Femur (tissue), 1 donor: ENCODE results near the gene HLCS.
"Not testable (repeated sequence)": the region's sequence is repeated elsewhere in the genome, so short reads cannot be mapped to it uniquely, and the experiment has no call there.

Experiments used
- DNase-seq: peaks from one replicate; pipeline ENCODE4 v3.0.0-alpha.2; 2017

The HLCS gene

DNA sequence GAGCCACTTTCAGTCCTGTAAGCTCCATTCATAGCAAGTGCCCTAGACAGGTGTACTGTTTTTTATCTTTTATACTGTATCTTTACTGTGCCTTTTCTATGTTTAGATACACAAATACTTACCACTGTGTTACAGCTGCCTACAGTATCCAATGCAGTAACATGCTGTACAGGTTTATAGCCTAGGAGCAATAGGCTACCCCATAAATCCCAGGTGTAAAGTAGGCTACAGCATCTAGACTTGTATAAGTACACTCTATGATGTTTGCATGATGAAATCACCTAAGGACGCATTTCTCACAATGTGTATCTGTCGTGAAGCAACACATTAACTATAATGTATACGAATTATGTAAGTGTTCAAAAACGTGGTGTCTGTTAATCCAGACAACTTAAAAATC is 10.7 kb downstream of the HLCS start:
- DNase-seq: no peak

DNA sequence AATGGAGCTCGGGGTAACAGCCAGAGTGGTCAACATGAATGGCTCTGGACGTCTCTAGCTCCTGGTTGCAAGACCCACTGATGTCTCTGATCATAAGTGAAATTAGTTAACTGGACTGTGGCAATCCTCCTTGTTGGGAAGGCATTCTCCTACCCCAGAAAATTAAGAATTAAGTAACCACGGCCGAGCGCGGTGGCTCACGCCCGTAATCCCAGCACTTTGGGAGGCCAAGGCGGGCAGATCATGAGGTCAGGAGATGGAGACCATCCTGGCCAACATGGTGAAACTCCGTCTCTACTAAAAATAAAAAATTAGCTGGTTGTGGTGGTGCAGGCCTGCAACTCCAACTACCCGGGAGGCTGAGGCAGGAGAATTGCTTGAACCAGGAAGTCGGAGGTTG is 14.1 kb downstream of the HLCS start:
- DNase-seq: not testable (repeated sequence)

- DNase-seq: no peak
These were observed 17.0 kb downstream of the HLCS start for GRCh38 chr21:36949171-36950141.

DNA sequence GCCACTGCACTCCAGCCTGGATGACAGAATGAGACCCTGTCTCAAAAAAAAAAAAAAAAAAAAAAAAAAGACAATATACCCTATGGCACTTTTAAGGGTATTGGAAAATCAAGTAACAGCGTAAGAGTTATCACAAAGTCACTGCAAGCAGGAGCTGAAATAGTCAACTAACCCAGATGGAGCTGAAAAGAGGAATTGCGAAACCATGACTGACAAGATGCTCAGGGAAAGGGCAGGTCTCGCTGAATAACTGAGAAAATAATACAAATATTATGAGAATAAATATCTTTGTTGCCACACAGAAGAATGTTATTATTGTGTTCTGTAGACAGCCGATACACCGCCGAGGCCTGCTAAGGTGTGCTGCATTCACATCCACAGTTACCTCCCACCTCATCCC is 17.8 kb downstream of the HLCS start:
- DNase-seq: no peak

- no peak for DNase-seq
These were observed 19.5 kb downstream of the HLCS start for GRCh38 chr21:36946949-36947356.

- no peak for DNase-seq
These were observed 20.9 kb downstream of the HLCS start for GRCh38 chr21:36945496-36946138.

- DNase-seq: no peak
These were observed 29.9 kb downstream of the HLCS start for GRCh38 chr21:36936361-36937135.

GRCh38 chr21:36934864-36935420 is 31.5 kb downstream of the HLCS start:
- DNase-seq: no peak

DNA sequence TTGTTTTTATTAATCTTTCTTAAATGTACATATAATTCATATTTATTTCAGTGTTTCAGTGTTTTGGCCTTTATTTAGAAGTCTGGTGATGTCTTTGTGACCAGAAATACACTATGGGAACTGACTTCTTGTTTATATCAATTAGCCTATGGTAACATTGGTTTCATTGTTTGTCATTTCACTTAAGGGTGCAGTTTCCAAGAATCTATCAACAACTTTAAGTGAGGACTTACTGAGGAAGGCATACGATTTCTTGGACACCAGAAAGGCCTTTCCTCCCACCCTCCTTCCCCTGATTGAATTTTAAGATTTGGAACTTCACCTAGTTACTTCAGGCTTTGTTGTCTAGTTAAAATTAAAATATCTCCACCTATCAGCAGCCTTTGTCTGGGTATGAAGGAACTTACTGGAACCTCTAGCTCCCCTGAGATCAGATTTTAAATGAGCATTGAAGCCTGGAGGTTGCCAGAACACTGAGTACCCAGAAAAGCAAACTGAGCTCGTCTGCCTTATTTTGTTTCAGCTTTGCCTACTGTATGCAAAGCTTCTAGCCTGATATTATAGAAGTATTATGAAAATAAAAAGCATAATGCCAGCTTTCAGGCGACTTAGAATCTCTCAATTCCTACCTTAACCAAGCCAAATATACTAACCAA is 34.2 kb downstream of the HLCS start:
- no peak for DNase-seq

GRCh38 chr21:36929622-36930021 is 36.8 kb downstream of the HLCS start:
- no peak for DNase-seq

DNA sequence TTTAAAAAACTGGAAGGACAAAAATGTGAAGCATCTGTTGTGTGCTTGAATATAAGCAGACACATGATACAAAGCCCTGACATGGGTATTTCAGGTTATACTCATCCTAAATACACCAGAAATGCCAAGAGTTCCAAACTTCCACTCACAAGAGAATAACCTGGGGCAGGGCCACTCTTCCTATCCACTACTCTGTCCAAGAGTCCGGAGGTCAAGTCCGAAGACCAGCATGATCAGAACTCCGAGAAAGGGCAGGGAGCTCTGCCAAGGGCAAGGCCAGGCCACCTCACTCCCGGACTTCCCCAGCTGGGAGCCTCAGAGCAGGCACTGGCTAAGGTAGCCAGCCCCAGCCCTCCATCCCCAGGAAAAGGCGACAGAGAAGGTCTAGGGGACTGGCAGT is 37.5 kb downstream of the HLCS start:
- DNase-seq: no peak

DNA sequence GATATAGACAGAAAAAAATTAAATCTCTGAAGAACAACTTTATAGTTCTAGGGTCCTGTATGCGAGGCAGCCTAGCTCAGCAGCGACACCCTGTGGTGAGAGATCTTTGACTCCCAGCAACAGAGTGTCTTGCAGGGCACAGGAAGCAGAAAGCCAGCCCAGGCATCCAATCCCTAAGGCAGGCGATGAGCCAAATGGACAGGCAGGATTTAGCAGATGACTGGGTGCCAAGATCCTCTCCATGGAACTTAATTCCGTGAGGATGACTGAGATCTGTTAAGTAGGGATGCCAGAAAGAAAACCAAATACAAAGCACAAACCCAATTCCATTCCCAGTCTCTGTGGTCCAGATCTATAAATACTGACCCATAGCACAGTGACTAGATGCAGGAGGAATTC is 38.8 kb downstream of the HLCS start:
- peak; percentile 91 for DNase-seq

- DNase-seq: no peak
These were observed 39.3 kb downstream of the HLCS start for GRCh38 chr21:36926989-36927718.

GRCh38 chr21:36923270-36923669 is 43.2 kb downstream of the HLCS start:
- no peak for DNase-seq

- DNase-seq: no peak
These were observed 43.6 kb downstream of the HLCS start for GRCh38 chr21:36922861-36923260.

GRCh38 chr21:36918291-36918690 is 48.2 kb downstream of the HLCS start:
- no peak for DNase-seq

DNA sequence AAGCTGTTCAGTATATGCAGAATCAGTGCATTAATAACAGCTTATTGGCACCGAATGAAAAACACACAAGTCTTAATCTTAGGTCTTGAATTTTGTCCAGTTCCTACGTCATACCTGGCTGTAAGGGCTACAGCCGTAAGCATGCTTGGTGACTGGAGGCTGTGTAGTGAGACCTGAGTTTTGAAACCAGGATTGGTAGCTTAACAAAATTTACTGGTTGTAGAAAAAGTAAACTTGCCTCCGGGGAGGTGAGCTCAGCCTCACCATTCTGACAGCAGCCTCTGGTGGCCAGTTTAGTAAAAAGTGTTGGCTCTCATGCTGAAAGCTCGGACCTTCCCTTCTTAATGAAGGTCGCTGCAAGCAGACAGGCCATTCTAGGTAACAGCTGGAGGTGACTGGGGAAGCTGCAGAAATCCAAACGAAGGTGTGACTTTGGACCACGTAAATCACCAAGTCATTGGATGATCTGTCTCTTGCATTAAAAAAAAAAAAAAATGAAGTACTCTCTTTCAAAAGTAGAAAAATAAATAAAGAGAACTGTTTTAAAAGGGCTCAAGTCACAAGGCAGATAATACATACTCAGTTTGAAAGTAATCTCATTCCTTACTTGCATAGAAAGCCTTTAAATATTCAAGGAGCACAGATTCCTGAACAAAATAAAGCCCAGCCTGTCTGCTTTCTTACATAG is 48.9 kb downstream of the HLCS start:
- DNase-seq: peak; percentile 47

DNA sequence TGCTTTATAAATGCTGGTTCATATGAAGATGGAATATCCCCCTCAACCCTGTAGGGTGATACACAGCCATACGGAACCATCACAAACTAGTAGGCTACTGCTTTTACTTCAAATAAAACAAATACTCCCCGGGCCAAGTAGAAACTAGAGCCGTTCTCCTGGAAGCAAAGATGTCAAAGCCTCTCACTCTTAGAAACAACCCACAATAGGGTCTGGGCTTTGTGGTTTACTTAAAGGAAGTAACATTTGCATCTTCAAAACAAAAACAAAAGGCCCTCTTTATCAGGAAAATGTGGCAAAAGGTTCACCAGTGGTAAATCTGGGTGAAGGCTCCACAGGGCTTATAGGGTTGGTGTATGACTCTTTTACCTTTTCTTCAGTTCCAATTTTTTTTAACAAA is 49.8 kb downstream of the HLCS start:
- no peak for DNase-seq

GRCh38 chr21:36915696-36916245 is 50.7 kb downstream of the HLCS start:
- no peak for DNase-seq

- no peak for DNase-seq
These were observed 51.3 kb downstream of the HLCS start for GRCh38 chr21:36915014-36915695.
